Thyroid gland (tissue), 4 donors: ENCODE results near the gene RUNDC1. TPM values are rescaled to one million over a fixed set of nuclear protein-coding genes. Genes with fewer than 3 reads are reported as not detected.

Source experiments
- DNase-seq, 2 donors: peaks; one replicate each; pipeline ENCODE4 v3.0.0-alpha.2; 2019
- H3K27ac ChIP-seq, 3 donors: fragments of 200-600 bp; sonication (generic); 1 replicate in 2 of 3; 2 replicates in 1 of 3; pipeline ENCODE4 v1.5.1; 2016 to 2019; ENCODE audit warnings: mild to moderate bottlenecking in 1 of 3, moderate library complexity in 1 of 3
- H3K27me3 ChIP-seq: fragments of 200-600 bp; sonication (generic); one replicate; pipeline ENCODE4 v1.5.1; 2019
- H3K36me3 ChIP-seq, 2 donors: fragments of 200-600 bp; sonication (generic); one replicate each; pipeline ENCODE4 v1.5.1; 2016 to 2019
- H3K4me1 ChIP-seq, 2 donors: fragments of 200-600 bp; sonication (generic); one replicate each; pipeline ENCODE4 v1.5.1; 2017 to 2019
- H3K4me3 ChIP-seq, 3 donors: fragments of 200-600 bp; sonication (generic); replicated peaks in 1 of 3; 1 replicate in 2 of 3; 2 replicates in 1 of 3; pipeline ENCODE4 v1.5.1; 2016; ENCODE audit warnings: mild to moderate bottlenecking in 1 of 3
- H3K9me3 ChIP-seq: fragments of 200-600 bp; sonication (generic); one replicate; pipeline ENCODE4 v1.5.1; 2017
- POLR2A ChIP-seq, 2 donors: fragments of 450-650 bp; IDR thresholded peaks; one replicate each; pipeline ENCODE4 v1.6.1; 2017; ENCODE audit warnings: antibody characterized with exemption in 2 of 2, mild to moderate bottlenecking in 2 of 2, moderate library complexity in 1 of 2
- WGBS, 2 donors: methylation state at CpG; one replicate each; pipeline ENCODE4 v1.1.5; 2017; 5-methylcytosine and 5-hydroxymethylcytosine counted together
- intact Hi-C: fragments of 100-400 bp; cut with DNase I; formaldehyde crosslinking; loops from one replicate; pipeline ENCODE4 v1.15.1; 2023
- total RNA-seq, 4 donors: library from RNA; depleted of rRNA; stranded (reverse); fragments of >200 nt; gene quantifications; one replicate each; pipeline ENCODE4 v1.2.3, GENCODE V29; 2016
- TF ChIP-seq, protein P1 (sequence below), 6 experiments: fragments of 200-600 bp in 3 of 6; fragments of 450-650 bp in 3 of 6; sonication (generic) in 3 of 6; IDR thresholded peaks; one replicate each; pipeline ENCODE4 v1.5.1; 2016 to 2019; ENCODE audit warnings: antibody characterized with exemption in 6 of 6, mild to moderate bottlenecking in 2 of 6, inconsistent platforms in 1 of 6, moderate library complexity in 1 of 6

RUNDC1 gene
- total RNA-seq, 4 donors from 2014 or later = 25.8 to 31.9 (median 28.4) TPM

DNA sequence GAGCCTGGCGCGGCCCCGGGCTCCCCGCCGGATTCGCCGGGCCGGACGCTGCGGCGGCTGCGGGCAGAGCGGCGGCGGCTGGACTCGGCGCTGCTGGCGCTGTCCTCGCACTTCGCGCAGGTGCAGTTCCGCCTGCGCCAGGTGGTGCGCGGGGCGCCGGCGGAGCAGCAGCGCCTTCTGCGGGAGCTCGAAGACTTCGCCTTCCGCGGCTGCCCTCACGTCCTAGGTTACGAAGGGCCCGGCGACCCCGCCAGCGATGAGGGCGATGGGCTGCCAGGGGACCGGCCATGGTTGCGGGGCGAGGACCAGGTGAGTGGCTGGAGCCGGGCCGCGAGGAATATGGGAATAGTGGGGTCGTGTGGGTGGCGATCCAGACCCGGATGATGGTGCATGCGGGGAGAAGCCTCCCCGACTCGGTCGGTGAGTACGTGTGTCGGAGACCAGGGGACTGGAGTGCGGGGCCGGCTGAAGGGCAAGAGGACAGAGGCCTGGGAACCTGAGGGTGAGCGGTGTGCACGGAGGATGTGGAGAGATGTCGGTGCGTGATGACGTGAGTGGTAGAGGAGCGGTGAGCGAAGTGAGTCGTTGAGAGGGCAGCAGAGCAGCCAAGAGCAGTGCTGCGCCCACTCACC lies 517 bp downstream of the RUNDC1 start:
- H3K36me3 ChIP-seq = peaks cover 5 to 6% of the 10 kb centered on the region in 2 donors
- 0 to 2% methylated on average over 16 to 35 of the region's 67 CpGs for WGBS, 2 donors
- no peaks in the 10 kb centered on the region for H3K9me3 ChIP-seq
- TF ChIP-seq, protein P1, sequence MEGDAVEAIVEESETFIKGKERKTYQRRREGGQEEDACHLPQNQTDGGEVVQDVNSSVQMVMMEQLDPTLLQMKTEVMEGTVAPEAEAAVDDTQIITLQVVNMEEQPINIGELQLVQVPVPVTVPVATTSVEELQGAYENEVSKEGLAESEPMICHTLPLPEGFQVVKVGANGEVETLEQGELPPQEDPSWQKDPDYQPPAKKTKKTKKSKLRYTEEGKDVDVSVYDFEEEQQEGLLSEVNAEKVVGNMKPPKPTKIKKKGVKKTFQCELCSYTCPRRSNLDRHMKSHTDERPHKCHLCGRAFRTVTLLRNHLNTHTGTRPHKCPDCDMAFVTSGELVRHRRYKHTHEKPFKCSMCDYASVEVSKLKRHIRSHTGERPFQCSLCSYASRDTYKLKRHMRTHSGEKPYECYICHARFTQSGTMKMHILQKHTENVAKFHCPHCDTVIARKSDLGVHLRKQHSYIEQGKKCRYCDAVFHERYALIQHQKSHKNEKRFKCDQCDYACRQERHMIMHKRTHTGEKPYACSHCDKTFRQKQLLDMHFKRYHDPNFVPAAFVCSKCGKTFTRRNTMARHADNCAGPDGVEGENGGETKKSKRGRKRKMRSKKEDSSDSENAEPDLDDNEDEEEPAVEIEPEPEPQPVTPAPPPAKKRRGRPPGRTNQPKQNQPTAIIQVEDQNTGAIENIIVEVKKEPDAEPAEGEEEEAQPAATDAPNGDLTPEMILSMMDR (IDR thresholded peaks at IDR 0.05) = peak in 3 of 6 experiments; percentile 27 to 59 (median 42)
- TF ChIP-seq POLR2A (IDR thresholded peaks at IDR 0.05) = no peak
- H3K27me3 ChIP-seq = no peaks in the 10 kb centered on the region
- peak overlapping the region; percentile 45 to 83 (median 56) for H3K27ac ChIP-seq
- H3K4me1 ChIP-seq = peaks cover 15 to 17% of the 10 kb centered on the region in 2 donors
- peak; percentile 61 to 66 for DNase-seq
- intact Hi-C loops = no loop called here
- H3K4me3 ChIP-seq = peak overlapping the region; percentile 50 to 93 (median 84)

DNA sequence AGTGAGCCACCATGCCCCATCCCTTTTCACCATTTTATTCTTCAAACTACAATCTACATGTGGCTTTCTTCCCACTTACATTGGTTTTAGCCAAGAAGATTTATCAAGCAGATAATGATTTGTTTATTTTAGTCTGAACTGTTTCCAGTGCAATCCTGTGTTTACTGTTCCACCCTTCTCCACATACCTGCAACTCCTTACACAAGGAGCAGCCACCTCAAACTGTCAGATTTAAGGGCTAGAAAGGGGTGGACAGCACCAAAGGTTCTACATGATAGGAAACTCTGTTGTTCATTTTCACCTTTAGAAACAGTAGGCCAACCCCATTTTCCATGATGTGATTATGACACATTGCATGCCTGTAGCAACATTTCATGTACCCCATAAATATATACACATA lies 1.9 kb downstream of the RUNDC1 start:
- Histone ChIP-seq H3K9me3 (no peaks in the 10 kb centered on the region), H3K4me1 (peaks cover 15 to 17% of the 10 kb centered on the region in 2 donors), H3K27me3 (no peaks in the 10 kb centered on the region), H3K4me3 (no peak overlapping the region), H3K36me3 (peaks cover 13 to 16% of the 10 kb centered on the region in 2 donors), H3K27ac (no peak overlapping the region)
- intact Hi-C loops = no loop called here
- no peak for DNase-seq
- TF ChIP-seq, protein P1 (IDR thresholded peaks at IDR 0.05) = no peak
- no peak for TF ChIP-seq POLR2A (IDR thresholded peaks at IDR 0.05)

DNA sequence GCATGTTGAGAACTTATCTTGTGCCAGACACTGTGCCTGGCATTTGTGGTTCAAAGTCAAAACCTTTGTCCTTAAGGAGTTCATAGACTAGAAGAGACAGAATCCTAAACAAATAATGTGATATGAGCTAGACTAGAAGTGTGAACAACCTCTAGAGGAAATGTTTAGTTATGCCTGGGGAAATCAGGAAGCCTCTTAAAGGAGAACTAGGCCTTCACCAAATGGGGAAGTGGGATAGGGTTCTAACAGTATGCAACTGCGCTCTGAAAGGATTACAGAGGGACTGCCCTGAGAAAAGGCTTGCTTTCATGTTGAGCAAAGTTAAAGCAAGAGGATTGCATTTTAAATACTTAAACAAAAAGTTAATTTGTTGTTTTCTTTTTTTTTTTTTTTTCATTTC lies 4.9 kb downstream of the RUNDC1 start:
- intact Hi-C loops = no loop called here
- TF ChIP-seq, protein P1 (IDR thresholded peaks at IDR 0.05) = no peak
- TF ChIP-seq POLR2A (IDR thresholded peaks at IDR 0.05) = no peak

DNA sequence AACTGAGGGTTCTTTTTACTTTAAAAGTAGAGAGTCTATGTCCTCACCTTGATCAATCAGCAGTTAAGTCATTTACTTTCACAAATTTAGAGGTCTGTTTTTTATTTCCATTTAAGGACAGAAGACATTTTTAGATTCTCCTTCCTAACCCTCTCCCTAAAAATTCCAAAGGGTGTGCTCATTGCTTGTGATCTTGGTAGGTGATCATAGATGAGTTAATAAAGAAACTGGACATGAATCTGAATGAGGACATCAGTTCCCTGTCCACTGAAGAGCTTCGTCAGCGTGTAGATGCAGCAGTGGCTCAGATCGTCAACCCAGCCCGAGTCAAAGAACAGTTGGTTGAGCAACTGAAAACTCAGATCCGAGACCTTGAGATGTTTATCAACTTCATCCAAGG lies 8.8 kb downstream of the RUNDC1 start:
- Histone ChIP-seq H3K27ac (no peak overlapping the region), H3K9me3 (no peaks in the 10 kb centered on the region), H3K4me3 (no peak overlapping the region), H3K36me3 (peaks cover 60 to 70% of the 10 kb centered on the region in 2 donors), H3K27me3 (no peaks in the 10 kb centered on the region), H3K4me1 (no peaks in the 10 kb centered on the region)
- WGBS, 2 donors = 95 to 97% methylated on average over 5 of the region's 5 CpGs
- TF ChIP-seq, protein P1 (IDR thresholded peaks at IDR 0.05) = no peak
- TF ChIP-seq POLR2A (IDR thresholded peaks at IDR 0.05) = no peak
- intact Hi-C loops = no loop called here
- no peak for DNase-seq

More for the DNA sequence above, 4.9 kb downstream of the RUNDC1 start:
- H3K36me3 ChIP-seq = peaks cover 42 to 44% of the 10 kb centered on the region in 2 donors
- H3K27ac ChIP-seq = no peak overlapping the region
- no peak overlapping the region for H3K4me3 ChIP-seq
- no peaks in the 10 kb centered on the region for H3K27me3 ChIP-seq
- H3K4me1 ChIP-seq = peaks cover 10 to 11% of the 10 kb centered on the region in 2 donors
- DNase-seq = no peak
- no peaks in the 10 kb centered on the region for H3K9me3 ChIP-seq
- WGBS, 2 donors = 0% methylated on average over 1 of the region's 1 CpG
